D721Med (cell line): Measurements from ENCODE around the gene NACC2.
A peak's percentile ranks its signal among the peaks of the same experiment; 100 is the strongest.

Source experiments
- DNase-seq: peaks from one replicate; pipeline ENCODE4 v3.0.0; 2011; ENCODE audit warnings: low spot score; ENCODE audit not compliant: insufficient read length
- FAIRE-seq: peaks from 2 replicates; lab custom pipeline; 2011; peaks lifted over from hg19 to GRCh38; lab: Jason Lieb, UNC
- CTCF ChIP-seq: IDR thresholded peaks from 2 replicates; pipeline ENCODE4 v1.5.1; 2012; ENCODE audit warnings: mild to moderate bottlenecking, control low read depth; ENCODE audit not compliant: insufficient read depth; ENCODE audit errors: missing control alignments

The NACC2 gene

GRCh38 chr9:136133959-136134484, 38.9 kb upstream of the NACC2 start:
- DNase-seq, result no peak
- FAIRE-seq, result no peak
- TF ChIP-seq CTCF, result no peak

GRCh38 chr9:136133191-136133958, 38.3 kb upstream of the NACC2 start:
- TF ChIP-seq CTCF, result peak; percentile 44
- DNase-seq, result peak; percentile 89
- FAIRE-seq, result no peak

- FAIRE-seq (no peak), DNase-seq (no peak)
- no peak for TF ChIP-seq CTCF
Measured at GRCh38 chr9:136132512-136133050, 37.5 kb upstream of the NACC2 start.

GRCh38 chr9:136131629-136132511, 36.8 kb upstream of the NACC2 start:
- FAIRE-seq, result no peak
- TF ChIP-seq CTCF, result no peak
- no peak for DNase-seq

- FAIRE-seq, result no peak
- no peak for TF ChIP-seq CTCF
- DNase-seq, result no peak
Measured at GRCh38 chr9:136129176-136129575, 34.1 kb upstream of the NACC2 start.

- FAIRE-seq (no peak), DNase-seq (no peak)
Measured at GRCh38 chr9:136128436-136128835, 33.3 kb upstream of the NACC2 start.

More at GRCh38 chr9:136128436-136128835, 33.3 kb upstream of the NACC2 start:
- no peak for TF ChIP-seq CTCF
